Caco-2 (cell line): ENCODE data around the gene LHPP. TPM values are rescaled to one million over a fixed set of nuclear protein-coding genes. Genes with fewer than 3 reads are reported as not detected.

Experiments
- BruUV-seq: library from RNA; stranded (reverse); fragments of 400-500 nt; replicated peaks from 2 replicates; lab custom pipeline; 2021; lab: Mats Ljungman, UMichigan
- CTCF ChIA-PET: fragments of 300-600 bp; sonication (Branson Sonifier 250); formaldehyde crosslinking; loops from one replicate; lab custom pipeline; 2022; ENCODE audit warnings: antibody characterized with exemption; lab: Charles Lee
- POLR2A ChIA-PET: fragments of 300-600 bp; sonication (Branson Sonifier 250); formaldehyde crosslinking; loops from one replicate; lab custom pipeline; 2022; ENCODE audit warnings: antibody characterized with exemption; lab: Charles Lee
- DNase-seq, 2 experiments: peaks; one replicate each; pipeline versions ENCODE4 v3.0.0 to v3.0.0-alpha.2; 2020 to 2022
- H3K27me3 ChIP-seq: replicated peaks from 2 replicates; pipeline ENCODE4 v1.6.0; 2011; ENCODE audit warnings: low read length; ENCODE audit not compliant: control insufficient read depth, insufficient read depth
- H3K36me3 ChIP-seq: 2 replicates; pipeline ENCODE4 v1.5.1; 2011; ENCODE audit warnings: low read length; ENCODE audit not compliant: control insufficient read depth, insufficient read depth
- H3K4me1 ChIP-seq: fragments of 250-450 bp; sonication (Bioruptor Pico); 2 replicates; pipeline ENCODE4 v1.5.1; 2020; ENCODE audit warnings: mild to moderate bottlenecking
- H3K4me3 ChIP-seq: 2 replicates; pipeline ENCODE4 v1.5.1; 2011; ENCODE audit warnings: low read depth, mild to moderate bottlenecking, control low read depth, low read length
- H3K9me3 ChIP-seq: fragments of 250-450 bp; sonication (Bioruptor Pico); 2 replicates; pipeline ENCODE4 v1.5.1; 2020; ENCODE audit warnings: mild to moderate bottlenecking, moderate library complexity
- H3K27ac Mint-ChIP-seq: one replicate; pipeline ENCODE4 v1.8.0; 2022; ENCODE audit warnings: mixed read lengths; ENCODE audit not compliant: unreplicated experiment
- H3K27me3 Mint-ChIP-seq: one replicate; pipeline ENCODE4 v1.8.0; 2022; ENCODE audit warnings: mixed read lengths; ENCODE audit not compliant: insufficient read depth, unreplicated experiment
- H3K36me3 Mint-ChIP-seq: one replicate; pipeline ENCODE4 v1.8.0; 2022; ENCODE audit warnings: mild to moderate bottlenecking, mixed read lengths; ENCODE audit not compliant: insufficient read depth, unreplicated experiment
- H3K4me1 Mint-ChIP-seq: one replicate; pipeline ENCODE4 v1.8.0; 2022; ENCODE audit warnings: low read depth, mixed read lengths; ENCODE audit not compliant: unreplicated experiment
- H3K4me3 Mint-ChIP-seq: one replicate; pipeline ENCODE4 v1.8.0; 2022; ENCODE audit warnings: mild to moderate bottlenecking, moderate library complexity, mixed read lengths; ENCODE audit not compliant: unreplicated experiment
- H3K9me3 Mint-ChIP-seq: one replicate; pipeline ENCODE4 v1.8.0; 2022; ENCODE audit warnings: mixed read lengths; ENCODE audit not compliant: unreplicated experiment
- CTCF ChIP-seq, 2 experiments: fragments of 200-600 bp in 1 of 2; IDR thresholded peaks; 1 replicate in 1 of 2; 2 replicates in 1 of 2; pipeline versions ENCODE4 v1.5.1 to v1.8.0; 2011 to 2022; ENCODE audit warnings: antibody characterized with exemption in 1 of 2, control low read depth in 1 of 2, inconsistent platforms in 1 of 2, low read depth in 1 of 2, low read length in 1 of 2, mild to moderate bottlenecking in 1 of 2, moderate library complexity in 1 of 2; ENCODE audit not compliant: insufficient read depth in 1 of 2, severe bottlenecking in 1 of 2, unreplicated experiment in 1 of 2
- intact Hi-C: fragments of 100-400 bp; cut with micrococcal nuclease; formaldehyde crosslinking; loops from one replicate; pipeline ENCODE4 v1.10.0; 2022; ENCODE audit not compliant: unreplicated experiment
- total RNA-seq: library from RNA; stranded (reverse); gene quantifications from 2 replicates; pipeline ENCODE4 v1.2.3, GENCODE V29; 2022

LHPP gene
- total RNA-seq, 1 experiment from 2014 or later: 15.9 TPM

DNA sequence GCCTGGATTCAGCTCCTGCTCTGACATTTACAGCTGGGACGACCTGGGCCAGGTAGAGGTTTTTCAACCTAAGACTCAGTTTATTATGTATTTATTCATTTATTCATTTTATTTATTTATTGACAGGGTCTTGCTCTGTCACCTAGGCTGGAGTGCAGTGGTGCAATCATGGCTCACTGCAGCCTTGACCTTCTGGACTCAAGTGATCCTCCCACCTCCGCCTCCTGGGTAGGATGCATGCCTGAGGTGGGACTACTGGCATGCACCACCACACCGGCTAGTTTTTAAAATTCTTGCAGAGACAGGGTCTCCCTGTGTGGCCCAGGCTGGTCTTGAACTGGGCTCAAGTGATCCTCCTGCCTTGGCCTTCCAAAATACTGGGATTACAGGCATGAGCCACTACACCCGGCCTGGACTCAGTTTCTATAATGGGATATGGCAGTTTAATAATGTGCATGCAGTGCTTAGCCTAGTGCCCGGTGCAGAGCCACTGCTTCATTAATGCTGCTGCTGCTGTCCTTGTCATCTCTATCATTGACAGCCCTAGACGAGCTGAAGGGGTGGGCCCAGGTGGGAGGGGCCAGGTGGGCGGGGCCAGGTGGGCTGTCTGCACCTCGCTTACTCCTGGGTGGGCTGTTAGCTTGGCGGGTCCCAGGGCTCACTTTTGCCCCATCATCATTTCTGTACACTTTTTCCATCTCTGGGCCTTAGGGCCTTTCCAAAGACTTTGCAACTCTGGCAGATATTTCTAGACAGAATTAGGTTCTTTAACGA lies 92.6 kb downstream of the LHPP start:
- Mint-ChIP-seq H3K4me3 (no peak overlapping the region), H3K27me3 (no peaks in the 10 kb centered on the region), H3K36me3 (no peaks in the 10 kb centered on the region), H3K27ac (no peak overlapping the region), H3K9me3 (no peaks in the 10 kb centered on the region), H3K4me1 (no peaks in the 10 kb centered on the region)
- intact Hi-C loops: no loop called here
- H3K27me3 ChIP-seq: no peaks in the 10 kb centered on the region
- BruUV-seq: no TSS peak
- CTCF ChIA-PET: no interaction called here
- H3K36me3 ChIP-seq: no peaks in the 10 kb centered on the region
- TF ChIP-seq CTCF (IDR thresholded peaks at IDR 0.05; ENCODE audit: insufficient read depth in 1 of 2, low read depth in 1 of 2, low read length in 1 of 2, severe bottlenecking in 1 of 2, unreplicated experiment in 1 of 2): no peak
- H3K4me3 ChIP-seq: no peak overlapping the region
- no peaks in the 10 kb centered on the region for H3K9me3 ChIP-seq
- DNase-seq: no peak
- POLR2A ChIA-PET: interaction anchor here (0.6 kb wide), 1 partner anchor 10 kb away, joined by 3 read pairs; no protein-coding TSS in a partner anchor
- no peaks in the 10 kb centered on the region for H3K4me1 ChIP-seq

GRCh38 chr10:124557167-124557566 lies 95.5 kb downstream of the LHPP start:
- Mint-ChIP-seq H3K9me3 (peaks cover 10% of the 10 kb centered on the region), H3K27ac (no peak overlapping the region), H3K27me3 (peaks cover 3% of the 10 kb centered on the region), H3K4me1 (no peaks in the 10 kb centered on the region), H3K4me3 (no peak overlapping the region), H3K36me3 (no peaks in the 10 kb centered on the region)
- no peaks in the 10 kb centered on the region for H3K9me3 ChIP-seq
- CTCF ChIA-PET: no interaction called here
- POLR2A ChIA-PET: no interaction called here
- no peak for DNase-seq
- H3K36me3 ChIP-seq: no peaks in the 10 kb centered on the region
- TF ChIP-seq CTCF (IDR thresholded peaks at IDR 0.05; ENCODE audit: insufficient read depth in 1 of 2, low read depth in 1 of 2, low read length in 1 of 2, severe bottlenecking in 1 of 2, unreplicated experiment in 1 of 2): no peak
- no peaks in the 10 kb centered on the region for H3K4me1 ChIP-seq
- no TSS peak for BruUV-seq
- H3K27me3 ChIP-seq: no peaks in the 10 kb centered on the region
- intact Hi-C loops: no loop called here
- H3K4me3 ChIP-seq: no peak overlapping the region

- H3K36me3 ChIP-seq: no peaks in the 10 kb centered on the region
- CTCF ChIA-PET: no interaction called here
- BruUV-seq: no TSS peak
- H3K9me3 Mint-ChIP-seq: peaks cover 10% of the 10 kb centered on the region
- POLR2A ChIA-PET: no interaction called here
- DNase-seq: no peak
- H3K36me3 Mint-ChIP-seq: no peaks in the 10 kb centered on the region
- no peaks in the 10 kb centered on the region for H3K9me3 ChIP-seq
- H3K27me3 ChIP-seq: no peaks in the 10 kb centered on the region
- TF ChIP-seq CTCF (IDR thresholded peaks at IDR 0.05; ENCODE audit: insufficient read depth in 1 of 2, low read depth in 1 of 2, low read length in 1 of 2, severe bottlenecking in 1 of 2, unreplicated experiment in 1 of 2): no peak
- H3K4me3 Mint-ChIP-seq: no peak overlapping the region
- intact Hi-C loops: no loop called here
- H3K27ac Mint-ChIP-seq: no peak overlapping the region
- H3K4me3 ChIP-seq: no peak overlapping the region
- H3K4me1 ChIP-seq: no peaks in the 10 kb centered on the region
- H3K27me3 Mint-ChIP-seq: peaks cover 3% of the 10 kb centered on the region
- no peaks in the 10 kb centered on the region for H3K4me1 Mint-ChIP-seq
Measured at GRCh38 chr10:124557648-124558338, 96.2 kb downstream of the LHPP start.
